ENCODE measurements around the gene MS4A3.
"Not testable (repeated sequence)": the region's sequence is repeated elsewhere in the genome, so short reads cannot be mapped to it uniquely, and the experiment has no call there.

Gene MS4A3

GRCh38 chr11:60095477-60096120, 39.1 kb downstream of the MS4A3 start:
- Histone ChIP-seq H3K9me3 (ENCODE audit: control insufficient read depth, insufficient read depth, low read depth, low read length) (no peaks in the 10 kb centered on the region), H3K4me1 (ENCODE audit: control insufficient read depth, insufficient read depth, low read length) (no peaks in the 10 kb centered on the region), H3K27me3 (ENCODE audit: control insufficient read depth, insufficient read depth, low read length) (no peaks in the 10 kb centered on the region), H3K4me3 (ENCODE audit: low read depth, low read length) (no peak overlapping the region), H3K36me3 (ENCODE audit: control insufficient read depth, insufficient read depth, low read length) (no peaks in the 10 kb centered on the region), H3K27ac (ENCODE audit: low read depth, low read length) (no peak overlapping the region), H3K9ac (ENCODE audit: low read length) (no peak overlapping the region)

GRCh38 chr11:60097189-60097588, 40.7 kb downstream of the MS4A3 start:
- Histone ChIP-seq H3K36me3 (ENCODE audit: control insufficient read depth, insufficient read depth, low read length) (no peaks in the 10 kb centered on the region), H3K27ac (ENCODE audit: low read depth, low read length) (no peak overlapping the region), H3K4me3 (ENCODE audit: low read depth, low read length) (no peak overlapping the region), H3K27me3 (ENCODE audit: control insufficient read depth, insufficient read depth, low read length) (no peaks in the 10 kb centered on the region), H3K9ac (ENCODE audit: low read length) (no peak overlapping the region), H3K9me3 (ENCODE audit: control insufficient read depth, insufficient read depth, low read depth, low read length) (no peaks in the 10 kb centered on the region), H3K4me1 (ENCODE audit: control insufficient read depth, insufficient read depth, low read length) (no peaks in the 10 kb centered on the region)

GRCh38 chr11:60098508-60098907, 42.0 kb downstream of the MS4A3 start:
- H3K4me3 ChIP-seq (ENCODE audit: low read depth, low read length): no peak overlapping the region
- H3K27me3 ChIP-seq (ENCODE audit: control insufficient read depth, insufficient read depth, low read length): no peaks in the 10 kb centered on the region
- no peak overlapping the region for H3K27ac ChIP-seq (ENCODE audit: low read depth, low read length)
- no peaks in the 10 kb centered on the region for H3K4me1 ChIP-seq (ENCODE audit: control insufficient read depth, insufficient read depth, low read length)
- H3K9me3 ChIP-seq (ENCODE audit: control insufficient read depth, insufficient read depth, low read depth, low read length): no peaks in the 10 kb centered on the region
- no peaks in the 10 kb centered on the region for H3K36me3 ChIP-seq (ENCODE audit: control insufficient read depth, insufficient read depth, low read length)
- no peak overlapping the region for H3K9ac ChIP-seq (ENCODE audit: low read length)

- Histone ChIP-seq H3K27ac (ENCODE audit: low read depth, low read length) (no peak overlapping the region), H3K27me3 (ENCODE audit: control insufficient read depth, insufficient read depth, low read length) (no peaks in the 10 kb centered on the region), H3K36me3 (ENCODE audit: control insufficient read depth, insufficient read depth, low read length) (no peaks in the 10 kb centered on the region), H3K9me3 (ENCODE audit: control insufficient read depth, insufficient read depth, low read depth, low read length) (no peaks in the 10 kb centered on the region), H3K4me1 (ENCODE audit: control insufficient read depth, insufficient read depth, low read length) (no peaks in the 10 kb centered on the region), H3K9ac (ENCODE audit: low read length) (no peak overlapping the region), H3K4me3 (ENCODE audit: low read depth, low read length) (no peak overlapping the region)
These were observed 44.1 kb downstream of the MS4A3 start for GRCh38 chr11:60100516-60100915.

GRCh38 chr11:60101368-60101767, 44.9 kb downstream of the MS4A3 start:
- H3K27ac ChIP-seq (ENCODE audit: low read depth, low read length); H3K9me3 ChIP-seq (ENCODE audit: control insufficient read depth, insufficient read depth, low read depth, low read length): not testable (repeated sequence)

GRCh38 chr11:60104471-60105115, 48.1 kb downstream of the MS4A3 start:
- not testable (repeated sequence) for H3K27ac ChIP-seq (ENCODE audit: low read depth, low read length); H3K36me3 ChIP-seq (ENCODE audit: control insufficient read depth, insufficient read depth, low read length); H3K4me1 ChIP-seq (ENCODE audit: control insufficient read depth, insufficient read depth, low read length); H3K4me3 ChIP-seq (ENCODE audit: low read depth, low read length); H3K9ac ChIP-seq (ENCODE audit: low read length); H3K27me3 ChIP-seq (ENCODE audit: control insufficient read depth, insufficient read depth, low read length); H3K9me3 ChIP-seq (ENCODE audit: control insufficient read depth, insufficient read depth, low read depth, low read length)

More at GRCh38 chr11:60101368-60101767, 44.9 kb downstream of the MS4A3 start:
- H3K4me1 ChIP-seq (ENCODE audit: control insufficient read depth, insufficient read depth, low read length); H3K4me3 ChIP-seq (ENCODE audit: low read depth, low read length); H3K27me3 ChIP-seq (ENCODE audit: control insufficient read depth, insufficient read depth, low read length); H3K9ac ChIP-seq (ENCODE audit: low read length); H3K36me3 ChIP-seq (ENCODE audit: control insufficient read depth, insufficient read depth, low read length): not testable (repeated sequence)

- H3K9me3 ChIP-seq (ENCODE audit: control insufficient read depth, insufficient read depth, low read depth, low read length); H3K27ac ChIP-seq (ENCODE audit: low read depth, low read length); H3K4me1 ChIP-seq (ENCODE audit: control insufficient read depth, insufficient read depth, low read length); H3K9ac ChIP-seq (ENCODE audit: low read length); H3K36me3 ChIP-seq (ENCODE audit: control insufficient read depth, insufficient read depth, low read length); H3K27me3 ChIP-seq (ENCODE audit: control insufficient read depth, insufficient read depth, low read length); H3K4me3 ChIP-seq (ENCODE audit: low read depth, low read length): not testable (repeated sequence)
These were observed 52.2 kb downstream of the MS4A3 start for GRCh38 chr11:60108631-60109030.

- Histone ChIP-seq H3K9me3 (ENCODE audit: control insufficient read depth, insufficient read depth, low read depth, low read length) (no peaks in the 10 kb centered on the region), H3K27me3 (ENCODE audit: control insufficient read depth, insufficient read depth, low read length) (no peaks in the 10 kb centered on the region), H3K9ac (ENCODE audit: low read length) (no peak overlapping the region), H3K4me1 (ENCODE audit: control insufficient read depth, insufficient read depth, low read length) (0 out of 2 replicates have a peak, but pooled peaks cover 1% of the 10 kb centered on the region), H3K4me3 (ENCODE audit: low read depth, low read length) (no peak overlapping the region), H3K36me3 (ENCODE audit: control insufficient read depth, insufficient read depth, low read length) (no peaks in the 10 kb centered on the region), H3K27ac (ENCODE audit: low read depth, low read length) (no peak overlapping the region)
These were observed 55.3 kb downstream of the MS4A3 start for GRCh38 chr11:60111793-60112192.

GRCh38 chr11:60116996-60117790, 60.7 kb downstream of the MS4A3 start:
- Histone ChIP-seq H3K4me3 (ENCODE audit: low read depth, low read length) (no peak overlapping the region), H3K9ac (ENCODE audit: low read length) (no peak overlapping the region), H3K9me3 (ENCODE audit: control insufficient read depth, insufficient read depth, low read depth, low read length) (no peaks in the 10 kb centered on the region), H3K27me3 (ENCODE audit: control insufficient read depth, insufficient read depth, low read length) (no peaks in the 10 kb centered on the region), H3K27ac (ENCODE audit: low read depth, low read length) (no peak overlapping the region), H3K36me3 (ENCODE audit: control insufficient read depth, insufficient read depth, low read length) (no peaks in the 10 kb centered on the region), H3K4me1 (ENCODE audit: control insufficient read depth, insufficient read depth, low read length) (peaks cover 22% of the 10 kb centered on the region)

GRCh38 chr11:60118338-60118737, 61.9 kb downstream of the MS4A3 start:
- Histone ChIP-seq H3K9me3 (ENCODE audit: control insufficient read depth, insufficient read depth, low read depth, low read length) (no peaks in the 10 kb centered on the region), H3K27me3 (ENCODE audit: control insufficient read depth, insufficient read depth, low read length) (no peaks in the 10 kb centered on the region), H3K9ac (ENCODE audit: low read length) (no peak overlapping the region), H3K4me1 (ENCODE audit: control insufficient read depth, insufficient read depth, low read length) (peaks cover 24% of the 10 kb centered on the region), H3K27ac (ENCODE audit: low read depth, low read length) (no peak overlapping the region), H3K36me3 (ENCODE audit: control insufficient read depth, insufficient read depth, low read length) (no peaks in the 10 kb centered on the region), H3K4me3 (ENCODE audit: low read depth, low read length) (no peak overlapping the region)

GRCh38 chr11:60119710-60120109, 63.2 kb downstream of the MS4A3 start:
- Histone ChIP-seq H3K27me3 (ENCODE audit: control insufficient read depth, insufficient read depth, low read length) (no peaks in the 10 kb centered on the region), H3K9ac (ENCODE audit: low read length) (no peak overlapping the region), H3K9me3 (ENCODE audit: control insufficient read depth, insufficient read depth, low read depth, low read length) (no peaks in the 10 kb centered on the region), H3K4me1 (ENCODE audit: control insufficient read depth, insufficient read depth, low read length) (peaks cover 34% of the 10 kb centered on the region), H3K36me3 (ENCODE audit: control insufficient read depth, insufficient read depth, low read length) (no peaks in the 10 kb centered on the region), H3K4me3 (ENCODE audit: low read depth, low read length) (no peak overlapping the region), H3K27ac (ENCODE audit: low read depth, low read length) (no peak overlapping the region)
